PC-3 (cell line): ENCODE data around the gene RTN4RL2. TPM values are rescaled to one million over a fixed set of nuclear protein-coding genes. Genes with fewer than 3 reads are reported as not detected.

ENCODE experiments used
- ATAC-seq: fragments of 200-7000 bp; cut with Tn5 transposase; 2 replicates; pipeline ENCODE4 v1.9.1; 2020; ENCODE audit warnings: mild to moderate bottlenecking, moderate library complexity
- BruUV-seq: library from RNA; stranded (reverse); fragments of 400-500 nt; replicated peaks from 2 replicates; lab custom pipeline; 2021; lab: Mats Ljungman, UMichigan
- CTCF ChIA-PET: fragments of 300-600 bp; sonication (Branson Sonifier 250); formaldehyde crosslinking; loops from one replicate; lab custom pipeline; 2022; ENCODE audit warnings: antibody characterized with exemption; lab: Charles Lee
- POLR2A ChIA-PET: fragments of 300-600 bp; sonication (Branson Sonifier 250); formaldehyde crosslinking; loops from one replicate; lab custom pipeline; 2022; ENCODE audit warnings: antibody characterized with exemption; ENCODE audit not compliant: unreplicated experiment; lab: Charles Lee
- DNase-seq: peaks from one replicate; pipeline ENCODE4 v3.0.0-alpha.2; 2015
- H2AFZ ChIP-seq: fragments of 300-600 bp; sonication (generic); 2 replicates; pipeline ENCODE4 v1.6.0; 2016; ENCODE audit warnings: antibody characterized with exemption, low read length
- H3F3A ChIP-seq: fragments of 300-600 bp; sonication (generic); one replicate; pipeline ENCODE4 v1.6.0; 2017; ENCODE audit warnings: antibody characterized with exemption, low read length, control low read depth, mild to moderate bottlenecking; ENCODE audit not compliant: unreplicated experiment
- H3K27ac ChIP-seq: fragments of 300-600 bp; sonication (generic); 2 replicates; pipeline ENCODE4 v1.5.1; 2016; ENCODE audit warnings: mild to moderate bottlenecking, low read length
- H3K27me3 ChIP-seq: fragments of 300-600 bp; sonication (generic); 2 replicates; pipeline ENCODE4 v1.6.1; 2016; ENCODE audit warnings: low read length, mixed read lengths
- H3K36me3 ChIP-seq: fragments of 300-600 bp; sonication (generic); 2 replicates; pipeline ENCODE4 v1.6.1; 2016; ENCODE audit warnings: low read depth, mixed run types, low read length, mixed read lengths
- H3K4me1 ChIP-seq: fragments of 300-600 bp; sonication (generic); 2 replicates; pipeline ENCODE4 v1.5.1; 2016; ENCODE audit warnings: low read length; ENCODE audit not compliant: insufficient read depth
- H3K4me2 ChIP-seq: fragments of 300-600 bp; sonication (generic); 2 replicates; pipeline ENCODE4 v1.6.0; 2016; ENCODE audit warnings: low read length
- H3K4me3 ChIP-seq: fragments of 300-600 bp; sonication (generic); 2 replicates; pipeline ENCODE4 v1.5.1; 2016; ENCODE audit warnings: mild to moderate bottlenecking, low read length, mixed read lengths
- H3K79me2 ChIP-seq: fragments of 300-600 bp; sonication (generic); 2 replicates; pipeline ENCODE4 v1.6.1; 2017; ENCODE audit warnings: low read length, mixed read lengths
- H3K9ac ChIP-seq: fragments of 300-600 bp; sonication (generic); 2 replicates; pipeline ENCODE4 v1.6.0; 2016; ENCODE audit warnings: mild to moderate bottlenecking, low read length
- H3K9me2 ChIP-seq: fragments of 300-600 bp; sonication (generic); replicated peaks from 2 replicates; pipeline ENCODE4 v1.6.1; 2016; ENCODE audit warnings: mixed run types, low read length, mixed read lengths
- H3K9me3 ChIP-seq: fragments of 300-600 bp; sonication (generic); 2 replicates; pipeline ENCODE4 v1.6.1; 2016; ENCODE audit warnings: low read length, mixed read lengths
- H4K20me1 ChIP-seq: fragments of 300-600 bp; sonication (generic); 2 replicates; pipeline ENCODE4 v1.6.1; 2016; ENCODE audit warnings: low read length, mixed read lengths
- EZH2 ChIP-seq: fragments of 300-600 bp; sonication (generic); IDR thresholded peaks from one replicate; pipeline ENCODE4 v1.6.1; 2017; ENCODE audit warnings: antibody characterized with exemption, mild to moderate bottlenecking, low read length; ENCODE audit not compliant: unreplicated experiment
- EZH2phosphoT487 ChIP-seq: fragments of 300-600 bp; sonication (generic); IDR thresholded peaks from 2 replicates; pipeline ENCODE4 v1.6.1; 2018; ENCODE audit warnings: mild to moderate bottlenecking, antibody characterized with exemption, low read length, borderline replicate concordance
- intact Hi-C: fragments of 100-400 bp; cut with micrococcal nuclease; formaldehyde crosslinking; loops from 2 replicates; pipeline ENCODE4 v1.9.0; 2023
- total RNA-seq: library from RNA; depleted of rRNA; stranded (reverse); fragments of >200 nt; gene quantifications from 2 replicates; pipeline ENCODE4 v1.2.3, GENCODE V29; 2014
- TF ChIP-seq, protein P1 (sequence below): fragments of 300-600 bp; sonication (generic); conservative IDR thresholded peaks from 2 replicates; pipeline ENCODE4 v1.5.1; 2017; ENCODE audit warnings: antibody characterized with exemption, low read depth, mild to moderate bottlenecking, low read length

Gene RTN4RL2
- total RNA-seq, 1 experiment from 2014 or later, result 3.5 TPM

DNA sequence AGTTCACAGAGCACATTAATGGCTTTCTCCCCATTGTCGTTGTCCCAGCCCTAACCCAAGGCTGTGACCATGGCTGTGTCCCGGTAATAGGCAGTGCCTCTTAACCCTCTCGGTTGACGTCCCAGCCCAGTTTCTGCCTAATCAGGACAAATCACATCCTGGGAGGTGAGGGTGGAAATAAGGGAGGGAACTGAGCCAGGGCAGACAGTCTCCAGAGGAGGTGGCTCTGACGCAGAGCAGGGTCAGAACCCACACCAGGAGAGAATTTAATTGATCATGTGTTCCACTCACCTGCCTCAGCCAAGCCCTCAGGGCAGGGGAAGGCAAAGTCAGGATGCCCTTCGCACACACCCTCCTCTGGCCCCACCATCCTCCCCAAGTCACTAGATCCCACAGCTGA lies 38.2 kb downstream of the RTN4RL2 start:
- Histone ChIP-seq H3K4me3 (no peak overlapping the region), H3K27ac (no peak overlapping the region), H3F3A (no peaks in the 10 kb centered on the region), H3K36me3 (no peaks in the 10 kb centered on the region), H3K4me2 (no peak overlapping the region), H4K20me1 (no peaks in the 10 kb centered on the region), H3K9me3 (no peaks in the 10 kb centered on the region), H3K4me1 (peaks cover 9% of the 10 kb centered on the region; the same call in 1 of the 2 replicates), H3K9ac (no peak overlapping the region), H2AFZ (no peak overlapping the region), H3K9me2 (no peaks in the 10 kb centered on the region), H3K79me2 (no peaks in the 10 kb centered on the region), H3K27me3 (no peaks in the 10 kb centered on the region)
- CTCF ChIA-PET, result no interaction called here
- intact Hi-C loops, result no loop called here
- TSS peak; percentile 14 for BruUV-seq
- DNase-seq (no peak), ATAC-seq (no peak)
- POLR2A ChIA-PET, result no interaction called here
- TF ChIP-seq EZH2 (no peak), EZH2phosphoT487 (no peak)
- TF ChIP-seq, protein P1, sequence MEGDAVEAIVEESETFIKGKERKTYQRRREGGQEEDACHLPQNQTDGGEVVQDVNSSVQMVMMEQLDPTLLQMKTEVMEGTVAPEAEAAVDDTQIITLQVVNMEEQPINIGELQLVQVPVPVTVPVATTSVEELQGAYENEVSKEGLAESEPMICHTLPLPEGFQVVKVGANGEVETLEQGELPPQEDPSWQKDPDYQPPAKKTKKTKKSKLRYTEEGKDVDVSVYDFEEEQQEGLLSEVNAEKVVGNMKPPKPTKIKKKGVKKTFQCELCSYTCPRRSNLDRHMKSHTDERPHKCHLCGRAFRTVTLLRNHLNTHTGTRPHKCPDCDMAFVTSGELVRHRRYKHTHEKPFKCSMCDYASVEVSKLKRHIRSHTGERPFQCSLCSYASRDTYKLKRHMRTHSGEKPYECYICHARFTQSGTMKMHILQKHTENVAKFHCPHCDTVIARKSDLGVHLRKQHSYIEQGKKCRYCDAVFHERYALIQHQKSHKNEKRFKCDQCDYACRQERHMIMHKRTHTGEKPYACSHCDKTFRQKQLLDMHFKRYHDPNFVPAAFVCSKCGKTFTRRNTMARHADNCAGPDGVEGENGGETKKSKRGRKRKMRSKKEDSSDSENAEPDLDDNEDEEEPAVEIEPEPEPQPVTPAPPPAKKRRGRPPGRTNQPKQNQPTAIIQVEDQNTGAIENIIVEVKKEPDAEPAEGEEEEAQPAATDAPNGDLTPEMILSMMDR, result no peak

DNA sequence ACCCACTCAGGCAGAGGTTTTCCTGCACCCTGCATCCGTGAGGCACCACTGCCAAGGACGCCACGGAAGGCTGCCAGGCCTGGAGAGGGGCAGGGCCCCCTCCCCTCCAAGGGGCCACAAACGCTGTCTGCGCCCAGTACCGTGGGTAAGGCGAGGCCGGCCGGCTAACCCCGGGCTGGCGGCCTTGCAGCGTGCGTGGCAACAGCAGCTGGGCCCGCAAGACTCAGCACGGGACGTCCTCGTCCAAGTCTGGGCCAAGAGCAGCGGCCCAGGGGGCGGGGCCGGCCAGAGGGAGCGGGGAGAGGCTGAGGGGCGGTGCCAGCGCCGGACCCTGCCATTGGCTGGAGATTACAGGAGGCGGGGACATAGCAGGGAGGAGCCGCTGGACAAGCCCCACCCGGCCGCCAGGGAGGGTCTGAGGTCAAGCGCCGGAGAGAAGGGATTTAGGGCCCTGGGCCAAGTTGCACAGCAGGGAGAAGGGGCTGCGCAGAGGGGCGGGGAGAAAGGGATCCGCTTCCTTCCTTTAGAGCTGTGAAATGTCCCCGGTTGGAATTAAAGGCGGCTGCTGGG lies 39.2 kb downstream of the RTN4RL2 start:
- BruUV-seq, result no TSS peak
- Histone ChIP-seq H3K27me3 (no peaks in the 10 kb centered on the region), H3K27ac (no peak overlapping the region), H3F3A (no peaks in the 10 kb centered on the region), H3K9ac (no peak overlapping the region), H3K9me2 (no peaks in the 10 kb centered on the region), H3K79me2 (no peaks in the 10 kb centered on the region), H3K9me3 (no peaks in the 10 kb centered on the region), H3K4me2 (peak overlapping the region; percentile 75), H3K36me3 (no peaks in the 10 kb centered on the region), H3K4me3 (peak overlapping the region; percentile 43; the same call in 1 of the 2 replicates), H2AFZ (peak overlapping the region; percentile 70), H3K4me1 (peaks cover 9% of the 10 kb centered on the region; the same call in 1 of the 2 replicates), H4K20me1 (no peaks in the 10 kb centered on the region)
- POLR2A ChIA-PET, result no interaction called here
- DNase-seq (peak; percentile 92), ATAC-seq (peak; percentile 100)
- CTCF ChIA-PET, result no interaction called here
- intact Hi-C loops, result no loop called here
- TF ChIP-seq EZH2phosphoT487 (no peak), EZH2 (no peak)
- TF ChIP-seq, protein P1, result no peak

DNA sequence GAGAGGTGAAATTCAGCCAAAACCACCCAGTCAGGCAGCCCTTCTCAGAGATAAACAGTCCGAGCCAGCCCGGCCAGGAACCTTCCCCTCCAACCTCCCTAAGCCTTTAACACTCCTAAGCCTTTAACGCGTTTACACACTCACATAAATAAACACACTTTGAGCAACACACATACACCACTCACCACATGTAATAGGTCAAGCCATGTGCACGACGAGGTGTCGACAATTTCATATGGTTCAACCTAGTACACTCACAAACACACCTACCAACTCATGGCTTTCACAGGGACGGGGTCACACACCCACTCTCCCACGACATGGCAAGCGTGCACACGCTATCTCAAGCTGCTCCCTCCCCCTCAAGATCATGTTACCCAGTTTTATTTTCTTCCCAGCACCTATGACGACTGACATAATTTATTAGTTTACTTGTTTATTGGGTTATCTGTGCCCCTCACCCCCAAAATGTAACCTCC lies 39.7 kb downstream of the RTN4RL2 start:
- no peaks in the 10 kb centered on the region for H4K20me1 ChIP-seq
- H3K9me3 ChIP-seq, result no peaks in the 10 kb centered on the region
- H3K79me2 ChIP-seq, result no peaks in the 10 kb centered on the region
- H3K27me3 ChIP-seq, result no peaks in the 10 kb centered on the region
- no peaks in the 10 kb centered on the region for H3F3A ChIP-seq
- H3K36me3 ChIP-seq, result no peaks in the 10 kb centered on the region
- peak overlapping the region; percentile 70 for H2AFZ ChIP-seq
- CTCF ChIA-PET, result no interaction called here
- peak overlapping the region; percentile 75 for H3K4me2 ChIP-seq
- no peaks in the 10 kb centered on the region for H3K9me2 ChIP-seq
- H3K4me1 ChIP-seq, result peaks cover 9% of the 10 kb centered on the region; the same call in 1 of the 2 replicates
- no peak overlapping the region for H3K9ac ChIP-seq
- peak overlapping the region; percentile 43; the same call in 1 of the 2 replicates for H3K4me3 ChIP-seq
- POLR2A ChIA-PET, result no interaction called here
- intact Hi-C loops, result no loop called here
- no TSS peak for BruUV-seq
- H3K27ac ChIP-seq, result no peak overlapping the region
- DNase-seq (no peak), ATAC-seq (peak; percentile 30; the same call in 1 of the 2 replicates)
- TF ChIP-seq, protein P1, result no peak
- TF ChIP-seq EZH2phosphoT487 (no peak), EZH2 (no peak)
